ENCODE results near the gene NDE1. TPM values are rescaled to one million over a fixed set of nuclear protein-coding genes. Genes with fewer than 3 reads are reported as not detected.
"Not testable (repeated sequence)": the region's sequence is repeated elsewhere in the genome, so short reads cannot be mapped to it uniquely, and the experiment has no call there.

The NDE1 gene
- total RNA-seq, 1 experiment from 2014 or later = 48.8 TPM

DNA sequence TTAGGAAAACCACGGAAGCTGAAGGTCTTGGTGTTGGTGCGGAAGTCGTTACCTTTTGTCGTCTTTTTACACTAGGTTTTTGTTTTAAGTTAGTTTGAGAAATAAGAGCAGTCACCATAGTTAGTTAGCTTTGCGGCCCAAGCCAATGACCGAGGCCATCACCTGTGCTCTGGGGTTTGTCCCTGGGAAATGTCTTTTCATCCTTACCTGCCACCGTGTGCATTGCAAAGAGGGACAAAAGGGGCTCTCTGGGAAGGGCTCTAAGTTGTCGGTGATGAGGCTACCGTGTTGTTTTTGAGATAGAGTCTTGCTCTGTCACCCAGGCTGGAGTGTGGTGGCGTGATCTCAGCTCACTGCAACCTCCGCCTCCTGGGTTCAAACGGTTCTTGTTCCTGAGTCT is 49.8 kb downstream of the NDE1 start:
- no peak for DNase-seq (ENCODE audit: low read depth)

DNA sequence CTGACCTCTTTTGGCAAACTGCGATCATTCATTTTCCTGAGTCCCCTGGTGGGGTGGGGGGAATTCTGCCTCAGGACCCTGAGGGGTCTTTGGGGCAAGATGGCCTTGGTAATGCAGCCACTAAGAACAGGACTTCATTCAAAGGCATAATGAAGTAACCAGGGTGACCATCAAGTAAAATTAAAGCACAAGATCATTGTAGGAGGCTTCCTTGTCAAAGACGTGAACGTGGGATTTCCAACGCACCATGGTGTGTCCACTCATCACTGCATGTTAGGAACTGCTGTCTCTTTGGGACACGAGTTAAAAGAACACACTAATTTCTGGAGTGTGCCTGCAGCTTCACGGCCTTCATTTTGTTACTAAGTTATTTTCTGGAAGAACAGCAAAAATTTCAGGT is 51.3 kb downstream of the NDE1 start:
- DNase-seq (ENCODE audit: low read depth) = no peak

DNA sequence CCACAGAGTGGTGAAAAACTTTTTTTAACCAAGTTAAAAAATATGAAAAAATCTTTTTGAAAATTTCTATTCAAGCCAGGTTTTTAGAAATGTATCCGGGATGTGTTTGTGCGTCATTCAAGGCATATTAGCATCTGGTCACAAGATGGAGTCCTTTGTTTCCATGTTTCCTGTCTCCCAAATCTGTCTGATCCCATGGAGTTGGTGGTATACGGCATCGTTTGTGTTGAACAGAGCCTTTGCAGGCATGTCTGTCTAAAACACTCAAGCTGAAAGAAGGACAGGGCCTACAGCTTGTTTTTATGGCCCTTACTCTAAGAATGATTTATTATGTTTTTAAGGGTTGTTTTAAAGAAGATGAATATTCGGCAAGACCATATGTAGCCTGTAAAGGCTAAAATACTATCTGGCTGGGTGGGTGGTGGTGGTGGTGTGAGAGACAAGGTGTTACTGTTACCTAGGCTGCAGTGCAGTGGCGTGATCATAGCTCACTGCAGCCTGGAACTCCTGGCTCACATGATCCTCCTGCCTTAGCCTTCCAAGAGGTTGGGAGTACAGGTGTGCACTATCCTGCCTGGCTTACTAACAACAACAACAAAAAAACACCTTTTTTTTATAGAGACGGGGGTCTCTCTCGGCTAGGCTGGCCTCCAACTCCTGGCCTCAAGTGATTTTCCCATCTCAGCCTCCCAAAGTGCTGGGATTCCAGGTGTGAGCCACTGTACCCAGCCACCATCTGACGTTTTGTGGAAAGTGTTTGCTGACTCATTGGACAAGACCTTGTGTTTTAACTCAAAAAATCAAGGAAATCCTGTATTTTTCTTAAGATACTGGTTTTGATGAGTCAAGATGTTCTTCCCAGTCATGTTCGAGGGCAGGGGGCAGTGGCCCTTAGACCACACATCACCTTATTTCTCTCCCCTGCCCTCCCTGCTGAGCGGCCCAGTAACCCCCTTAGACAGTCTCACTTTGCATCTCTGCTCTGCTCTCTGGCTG is 52.2 kb downstream of the NDE1 start:
- DNase-seq (ENCODE audit: low read depth) = no peak

DNA sequence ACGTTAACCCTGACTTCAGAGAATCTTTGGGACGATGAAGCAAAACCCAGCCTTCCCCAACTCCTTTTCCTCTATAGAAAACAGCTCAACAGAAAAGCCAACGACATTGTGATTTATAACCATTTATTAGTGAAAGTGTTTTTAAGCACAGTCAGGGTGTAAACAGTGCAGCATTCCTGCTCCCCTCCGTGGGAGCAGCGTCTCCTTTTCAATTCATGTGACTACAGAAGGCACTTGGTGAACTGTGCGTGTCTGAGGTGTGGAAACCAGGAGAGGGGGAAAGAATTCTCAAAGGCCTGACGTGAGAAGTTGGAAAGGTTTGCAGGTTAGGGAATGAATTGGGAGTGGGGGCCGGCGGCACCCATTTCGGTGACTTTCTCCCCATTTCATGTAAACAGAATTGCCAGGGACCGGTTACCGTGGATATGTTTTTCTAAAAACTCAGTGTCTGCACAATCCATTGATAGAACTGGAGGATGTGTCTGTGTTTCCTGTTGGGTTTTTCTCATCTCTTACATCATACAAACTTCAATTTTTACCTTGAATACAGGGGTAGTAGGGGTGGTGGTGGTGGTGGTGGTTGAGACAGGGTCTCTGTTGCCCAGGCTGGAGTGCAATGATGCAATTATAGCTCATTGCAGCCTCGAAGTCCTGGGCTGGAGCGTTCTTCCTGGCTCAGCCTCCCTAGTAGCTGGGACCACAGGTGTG is 53.1 kb downstream of the NDE1 start:
- DNase-seq (ENCODE audit: low read depth) = no peak

DNA sequence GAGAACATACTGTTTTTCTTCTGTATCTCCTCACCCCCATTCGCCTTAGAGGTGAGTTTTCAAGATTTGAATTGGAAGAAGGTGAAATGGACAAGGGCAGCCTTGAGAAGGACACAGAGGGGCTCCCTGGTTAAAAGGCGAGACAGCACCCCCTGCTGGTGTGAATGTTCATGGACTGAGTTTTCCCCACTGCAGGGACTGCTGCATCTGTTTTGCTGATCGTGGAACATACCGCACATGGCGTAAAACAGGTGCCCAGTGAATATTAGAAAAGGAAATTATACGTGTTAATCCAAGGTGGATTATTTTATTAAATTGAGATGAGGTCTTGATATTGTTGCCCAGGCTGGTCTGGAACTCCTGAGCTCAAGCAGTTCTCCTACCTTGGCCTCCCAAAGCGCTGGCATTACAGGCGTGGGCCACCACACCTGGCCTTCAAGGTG is 54.5 kb downstream of the NDE1 start:
- DNase-seq (ENCODE audit: low read depth) = peak; percentile 54

DNA sequence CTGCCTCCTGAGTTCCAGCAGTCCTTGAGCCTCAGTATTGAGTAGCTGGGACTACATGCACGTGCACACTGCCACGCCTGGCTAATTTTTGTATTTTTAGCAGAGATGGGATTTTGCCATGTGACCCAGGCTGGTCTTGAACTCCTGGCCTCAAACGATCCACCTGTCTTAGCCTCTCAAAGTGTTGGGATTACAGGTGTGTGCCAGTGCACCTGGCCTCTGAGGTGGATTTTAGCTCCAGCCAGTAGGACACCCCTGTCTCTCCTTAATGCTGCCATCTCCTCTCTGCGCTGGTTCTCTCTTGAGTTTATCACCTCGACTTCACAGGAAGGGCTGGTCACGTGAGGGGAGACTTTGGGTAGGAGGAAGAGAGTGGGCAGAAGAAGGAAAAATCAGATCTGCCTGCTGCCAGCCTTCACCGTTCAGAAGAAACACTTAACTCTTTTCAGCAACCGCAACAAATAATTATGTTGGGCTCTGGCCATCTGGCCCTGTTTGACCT is 55.1 kb downstream of the NDE1 start:
- no peak for DNase-seq (ENCODE audit: low read depth)

DNA sequence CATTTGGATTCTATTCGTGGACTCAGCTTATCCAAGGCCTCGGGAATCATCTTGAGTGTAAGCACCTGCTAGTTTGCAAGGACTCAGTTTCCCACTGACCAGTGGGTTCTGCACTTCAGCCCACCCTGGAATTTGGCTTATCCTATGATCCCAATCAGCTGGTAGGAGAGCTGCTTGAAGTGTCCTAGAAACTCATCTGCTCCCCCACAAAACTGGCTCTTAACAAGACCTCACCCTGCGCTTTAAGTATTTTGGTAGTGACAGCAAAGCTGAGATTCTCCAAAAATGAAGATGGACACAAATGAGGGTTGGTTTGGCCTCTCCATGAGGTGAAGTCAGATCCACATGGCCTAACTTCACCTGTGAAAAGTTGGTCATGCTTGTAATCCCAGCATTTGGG is 57.3 kb downstream of the NDE1 start:
- no peak for DNase-seq (ENCODE audit: low read depth)

DNA sequence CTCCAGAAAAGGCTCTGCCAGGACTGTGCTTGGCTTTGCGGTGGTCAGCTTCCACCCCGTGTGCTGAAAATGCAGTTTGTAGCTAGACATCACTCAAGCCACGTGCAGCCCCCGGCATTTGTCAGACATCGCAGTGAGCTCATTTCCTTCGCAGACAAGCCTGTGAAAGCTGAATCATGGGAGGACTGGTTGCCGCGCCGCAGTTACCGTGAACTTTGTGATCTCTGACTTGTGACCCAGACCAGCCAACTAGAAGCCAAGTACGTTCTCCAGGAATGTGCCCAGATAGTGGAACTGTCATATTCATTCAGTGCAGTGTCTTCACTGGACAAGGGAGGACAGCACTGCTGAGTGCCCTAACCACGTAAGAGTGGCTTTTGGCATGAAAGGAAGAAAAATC is 58.1 kb downstream of the NDE1 start:
- DNase-seq (ENCODE audit: low read depth) = peak; percentile 51

DNA sequence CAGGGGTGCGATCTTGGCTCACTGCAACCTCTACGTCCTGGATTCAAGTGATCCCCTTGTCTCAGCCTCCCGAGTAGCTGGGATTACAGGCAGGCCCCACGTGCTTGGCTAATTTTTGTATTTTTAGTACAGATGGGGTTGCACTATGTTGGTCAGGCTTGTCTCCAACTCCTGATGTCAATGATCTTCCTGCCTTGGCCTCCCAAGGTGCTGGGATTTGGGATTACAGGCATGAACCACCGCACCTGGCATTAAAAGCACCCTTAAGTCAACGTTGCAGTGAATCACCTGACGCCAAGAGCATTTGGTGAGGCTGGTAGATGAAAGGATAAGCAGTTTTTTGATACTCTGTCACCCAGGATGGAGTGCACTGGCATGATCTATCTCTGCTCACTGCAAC is 59.0 kb downstream of the NDE1 start:
- no peak for DNase-seq (ENCODE audit: low read depth)

DNA sequence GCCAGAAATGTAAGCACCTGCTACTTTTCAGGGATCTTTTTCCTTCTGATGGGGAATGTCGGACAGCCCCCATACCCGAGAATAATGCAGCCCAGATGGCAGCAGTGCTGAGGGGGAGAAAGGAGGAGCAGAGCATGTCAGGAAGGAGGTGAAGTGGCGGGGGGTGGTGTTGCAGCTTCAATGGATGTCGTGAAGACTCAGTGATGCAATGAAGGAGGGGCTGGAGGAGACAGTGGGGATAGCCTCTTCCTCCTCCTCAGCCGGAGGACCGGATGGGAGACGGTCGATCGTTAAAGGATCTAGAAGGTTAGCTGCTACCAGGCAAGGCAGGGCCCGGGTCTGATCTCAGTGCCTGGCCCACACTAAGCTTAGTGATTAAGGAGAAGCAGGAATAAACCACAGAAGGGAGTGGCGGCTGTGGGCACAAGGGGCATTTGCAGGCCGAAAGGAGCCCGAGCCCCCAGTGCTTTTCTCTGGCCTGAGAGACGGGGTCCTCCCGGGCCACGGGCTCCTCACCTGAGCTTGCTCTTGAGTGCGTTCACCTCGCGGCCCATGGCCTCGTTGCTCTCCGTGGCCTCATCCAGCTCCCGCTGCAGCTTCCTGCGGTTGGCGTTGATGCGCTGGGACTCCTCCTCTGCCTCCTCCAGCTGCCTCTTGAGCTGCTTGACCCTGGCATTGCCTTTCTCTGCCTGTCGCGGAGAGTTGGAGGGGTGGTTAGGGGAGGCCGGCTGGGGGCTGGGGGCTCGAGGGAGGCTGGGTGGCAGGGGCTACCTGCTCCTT is 64.5 kb downstream of the NDE1 start:
- no peak for DNase-seq (ENCODE audit: low read depth)

DNA sequence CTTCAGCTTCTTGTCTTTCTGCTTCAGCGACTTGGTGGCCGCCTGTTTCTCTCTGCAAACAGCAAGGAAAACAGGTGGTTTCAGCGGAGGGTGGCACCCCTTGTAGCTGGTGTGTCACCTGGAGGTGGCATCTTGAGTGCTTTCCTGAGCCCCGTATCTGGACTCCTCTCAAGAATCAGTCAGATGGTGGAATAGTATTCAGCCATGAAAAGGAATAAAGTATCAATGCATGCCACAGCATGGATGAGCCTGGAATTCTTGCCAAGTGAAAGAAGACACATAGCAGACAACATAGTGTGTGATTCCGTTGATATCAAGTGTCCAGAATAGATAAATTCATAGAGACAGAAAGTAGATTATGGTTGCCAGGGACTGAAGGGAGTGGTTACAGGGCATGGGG is 65.2 kb downstream of the NDE1 start:
- no peak for DNase-seq (ENCODE audit: low read depth)

DNA sequence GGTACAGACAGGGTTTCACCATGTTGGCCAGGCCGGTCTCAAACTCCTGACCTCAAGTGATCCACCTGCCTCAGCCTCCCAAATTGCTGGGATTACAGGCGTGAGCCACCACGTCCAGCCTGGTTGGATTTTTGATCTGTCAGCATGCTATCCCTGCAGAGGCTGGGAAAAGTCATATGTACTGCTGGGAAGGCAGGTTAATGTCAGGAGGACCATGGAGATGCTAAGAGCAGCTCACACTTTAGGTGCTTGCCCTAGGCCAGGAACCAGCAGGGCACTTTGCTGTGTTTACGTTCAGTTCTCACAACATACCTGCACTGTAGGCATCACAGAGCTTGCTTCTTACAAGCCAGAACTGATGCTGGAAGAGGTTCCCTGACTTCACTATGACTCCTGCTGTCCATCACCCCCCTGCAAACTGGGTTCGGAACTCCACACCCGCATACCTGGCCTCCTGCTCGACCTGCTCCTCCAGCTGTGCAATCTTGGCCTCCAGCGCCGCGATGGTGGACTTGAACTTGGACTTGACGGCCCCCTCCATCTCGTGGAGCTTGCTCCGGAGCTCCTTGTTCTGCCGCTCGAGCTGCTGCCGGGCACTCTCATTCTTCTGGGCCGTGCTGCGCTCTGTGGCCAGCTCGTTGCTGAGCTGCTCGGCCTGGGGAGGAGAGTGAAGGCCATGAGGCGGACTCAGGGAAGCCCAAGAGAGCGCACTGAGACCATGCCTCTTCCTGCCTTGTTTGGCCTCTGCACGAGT is 66.8 kb downstream of the NDE1 start:
- no peak for DNase-seq (ENCODE audit: low read depth)

DNA sequence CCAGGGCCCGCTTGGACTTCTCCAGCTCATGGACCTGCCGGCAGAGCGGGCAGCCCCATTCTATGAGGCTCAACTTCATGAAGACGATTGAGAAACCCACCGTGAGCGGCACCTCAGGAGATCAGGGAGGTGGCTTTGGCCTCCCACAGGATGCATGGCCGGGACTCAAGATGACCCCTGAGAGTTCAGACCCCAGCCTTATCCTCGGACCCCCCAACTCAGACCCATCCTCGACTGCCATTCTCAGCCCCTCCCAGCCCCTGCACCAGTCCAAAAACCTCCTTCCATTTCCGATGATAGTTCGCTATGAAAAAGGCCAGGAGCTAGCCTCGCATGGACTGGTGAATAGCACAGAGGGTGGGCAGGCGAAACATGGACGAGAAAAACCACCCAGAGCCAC is 71.0 kb downstream of the NDE1 start:
- no peak for DNase-seq (ENCODE audit: low read depth)

DNA sequence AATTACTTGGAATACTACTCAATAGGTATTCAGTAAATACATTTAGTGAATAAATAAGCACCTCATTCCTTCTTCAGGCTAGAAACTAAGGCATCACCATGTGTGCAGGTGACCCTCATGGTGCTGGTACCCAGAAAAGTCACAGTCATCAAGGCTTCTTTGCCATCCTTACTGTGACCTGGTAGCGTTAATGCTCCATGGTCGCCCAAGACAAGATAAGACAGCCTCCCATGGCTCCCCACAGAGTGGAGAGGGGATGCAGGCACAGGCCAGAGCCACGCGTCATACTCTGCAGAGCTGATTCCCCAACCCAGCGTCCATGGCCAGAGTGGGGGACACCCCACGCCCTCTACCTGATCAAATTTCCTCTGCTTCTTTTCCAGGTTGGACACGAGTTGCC is 73.8 kb downstream of the NDE1 start:
- no peak for DNase-seq (ENCODE audit: low read depth)

DNA sequence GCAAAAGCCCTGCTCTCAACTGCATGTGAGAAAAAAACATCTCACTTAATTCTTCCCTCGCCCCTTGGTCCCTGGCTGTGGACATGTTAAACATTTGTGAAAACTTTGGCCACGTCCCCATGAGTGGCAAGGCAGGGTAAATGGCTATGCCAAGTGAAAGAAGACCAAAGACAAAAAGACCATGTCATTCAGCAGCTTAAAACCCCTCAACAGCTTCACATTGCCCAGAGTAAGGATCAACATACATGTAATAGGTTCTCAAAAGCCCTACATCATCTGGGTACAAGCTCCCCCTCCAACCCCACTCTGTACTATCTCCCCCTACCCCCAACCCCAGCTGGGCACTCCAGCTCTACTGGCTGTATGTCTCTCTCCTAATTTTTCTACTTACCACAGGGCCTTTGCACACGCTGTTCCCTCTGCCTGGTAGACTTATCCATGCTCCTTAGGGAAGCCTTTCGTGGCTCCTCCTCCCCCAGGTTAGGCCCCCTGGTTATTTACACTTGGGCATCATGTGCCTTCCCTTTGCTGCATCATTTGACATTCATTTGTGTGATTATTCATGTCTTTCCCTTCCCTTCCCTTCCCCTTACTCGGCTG is 75.7 kb downstream of the NDE1 start:
- DNase-seq (ENCODE audit: low read depth) = no peak

DNA sequence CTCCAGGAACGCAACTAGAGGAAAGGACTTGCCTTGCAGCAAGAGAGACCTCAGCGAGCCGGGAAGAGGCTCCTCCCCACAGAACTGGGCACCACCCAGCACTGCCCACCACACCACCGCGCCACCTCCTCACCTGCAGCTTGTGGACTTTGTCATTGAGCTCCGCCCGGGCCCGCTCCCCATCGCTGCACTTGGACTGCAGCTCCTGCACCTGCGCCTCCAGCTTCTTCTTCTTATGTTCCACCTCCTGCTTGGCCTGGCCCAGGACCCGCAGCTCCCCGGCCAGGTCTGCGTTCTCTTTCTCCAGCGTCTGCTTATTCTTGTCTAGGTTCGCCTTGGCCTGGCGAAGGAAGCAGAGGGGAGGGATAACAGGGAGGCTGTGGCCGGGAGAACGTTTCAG is 76.7 kb downstream of the NDE1 start:
- DNase-seq (ENCODE audit: low read depth) = no peak

DNA sequence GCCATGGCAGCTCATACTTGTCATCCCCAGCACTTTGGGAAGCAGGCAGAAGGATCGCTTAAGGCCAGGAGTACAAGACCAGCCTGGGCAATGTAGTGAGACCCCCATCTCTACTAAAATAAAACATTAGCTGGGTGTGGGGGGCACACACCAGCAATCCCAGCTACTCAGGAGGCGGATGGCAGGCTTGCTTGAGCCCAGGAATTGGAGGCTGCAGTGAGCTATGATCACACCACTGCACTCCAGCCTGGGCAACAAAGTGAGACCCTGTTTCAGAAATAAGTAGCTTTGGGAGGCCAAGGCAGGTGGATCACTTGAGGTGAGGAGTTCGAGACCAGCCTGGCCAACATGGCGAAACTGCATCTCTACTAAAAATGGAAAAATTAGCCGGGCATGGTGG is 77.7 kb downstream of the NDE1 start:
- DNase-seq (ENCODE audit: low read depth) = not testable (repeated sequence)

DNA sequence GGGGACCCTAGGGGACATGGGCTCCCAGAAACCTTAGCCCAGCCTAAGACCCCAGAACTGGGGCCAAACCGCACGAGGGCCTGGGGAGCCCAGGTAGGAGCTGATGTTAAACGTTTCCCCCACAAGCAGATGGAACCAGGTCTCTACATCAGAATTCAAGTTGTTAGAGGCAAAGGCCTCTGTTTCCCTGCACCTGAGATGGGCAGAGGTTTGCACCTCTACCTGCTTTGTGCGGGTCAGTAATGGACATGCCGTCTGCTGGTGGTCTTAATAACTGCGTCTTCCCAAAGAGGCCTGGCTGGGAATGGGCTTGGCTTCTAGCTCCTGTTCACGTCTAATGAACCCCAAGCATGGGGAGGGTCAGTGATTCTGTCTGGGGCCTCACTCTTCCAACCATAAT is 79.1 kb downstream of the NDE1 start:
- DNase-seq (ENCODE audit: low read depth) = no peak

DNA sequence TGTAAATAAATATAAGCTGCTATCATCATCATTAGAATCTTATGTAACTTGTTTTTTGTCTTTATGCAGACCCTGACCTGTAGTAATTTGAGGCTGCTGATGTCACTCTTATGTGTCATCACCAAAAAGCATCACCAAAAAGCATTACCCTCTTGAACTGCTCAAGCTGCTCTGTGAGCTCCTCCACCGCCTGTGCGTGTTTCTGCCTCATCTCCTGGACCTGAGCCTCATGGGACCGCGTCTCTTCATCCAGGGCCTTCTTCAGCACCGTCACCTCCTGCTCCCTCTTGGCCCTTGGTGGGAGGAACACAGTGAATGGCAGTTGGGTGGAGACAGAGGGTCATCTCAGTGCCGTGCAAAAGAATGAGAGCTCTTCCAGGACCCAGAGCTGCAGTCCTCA is 82.4 kb downstream of the NDE1 start:
- DNase-seq (ENCODE audit: low read depth) = no peak

DNA sequence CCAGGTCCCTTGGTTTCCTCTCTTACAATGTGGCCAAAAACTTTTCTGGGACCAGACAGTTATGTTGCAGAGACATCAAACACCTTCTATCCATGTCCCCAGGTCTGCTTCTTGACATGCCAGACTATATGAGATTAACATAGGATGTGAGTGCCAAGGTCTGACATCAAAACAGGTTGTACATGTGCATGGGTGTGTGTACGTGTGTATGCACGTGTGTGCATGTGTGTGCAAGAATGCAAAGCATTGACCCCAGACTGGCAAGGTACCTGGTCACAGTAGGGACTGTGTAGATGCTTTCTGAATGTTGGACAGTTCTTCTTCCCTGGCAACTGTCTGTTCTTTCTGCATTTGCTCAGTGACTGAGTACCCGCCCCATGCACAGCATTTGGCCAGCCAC is 85.6 kb downstream of the NDE1 start:
- no peak for DNase-seq (ENCODE audit: low read depth)

DNA sequence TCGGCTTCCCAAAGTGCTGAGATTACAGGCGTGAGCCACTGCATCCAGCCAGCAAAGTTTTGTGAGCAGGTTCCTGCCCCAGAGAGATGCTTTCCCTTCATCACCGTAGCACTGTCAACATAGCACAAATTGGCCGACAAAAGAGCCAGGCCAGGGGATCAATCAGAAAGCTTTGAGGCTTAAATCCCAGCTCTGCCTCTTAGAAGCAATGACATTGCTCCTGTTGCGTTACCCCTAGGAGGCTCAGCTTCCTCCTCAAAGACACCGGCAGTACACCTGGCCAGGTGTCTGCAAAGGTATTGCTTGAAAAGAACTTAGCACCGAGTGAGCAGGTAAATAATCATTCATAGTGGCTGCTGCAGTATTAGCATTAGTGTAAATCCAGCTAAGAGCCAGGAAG is 86.5 kb downstream of the NDE1 start:
- no peak for DNase-seq (ENCODE audit: low read depth)
